WTC11 (cell line): ENCODE data around the gene EGFR. TPM values are rescaled to one million over a fixed set of nuclear protein-coding genes. Genes with fewer than 3 reads are reported as not detected.

Source experiments
- ATAC-seq: fragments of 200-7000 bp; cut with Tn5 transposase; 2 replicates; pipeline ENCODE4 v1.10.0; 2021; ENCODE audit warnings: mild to moderate bottlenecking, moderate library complexity
- CTCF ChIA-PET: fragments of 300-600 bp; sonication (Branson Sonifier 250); formaldehyde crosslinking; loops from one replicate; lab custom pipeline; 2021; ENCODE audit warnings: antibody characterized with exemption; lab: Charles Lee
- POLR2A ChIA-PET: fragments of 350-600 bp; sonication (Branson Sonifier 250); formaldehyde crosslinking; loops from one replicate; lab custom pipeline; 2021; ENCODE audit warnings: antibody characterized with exemption; lab: Charles Lee
- DNase-seq: peaks from one replicate; pipeline ENCODE4 v3.0.0; 2021; ENCODE audit warnings: low spot score
- H3K27ac Mint-ChIP-seq: 2 replicates; pipeline ENCODE4 v1.8.0; 2021; ENCODE audit warnings: mixed read lengths
- H3K27me3 Mint-ChIP-seq: 2 replicates; pipeline ENCODE4 v1.8.0; 2021; ENCODE audit warnings: low read depth, mild to moderate bottlenecking, moderate library complexity, mixed read lengths
- H3K36me3 Mint-ChIP-seq: 2 replicates; pipeline ENCODE4 v1.8.0; 2021; ENCODE audit warnings: mixed read lengths
- H3K4me1 Mint-ChIP-seq: 2 replicates; pipeline ENCODE4 v1.8.0; 2022; ENCODE audit warnings: mixed read lengths
- H3K4me3 Mint-ChIP-seq: 2 replicates; pipeline ENCODE4 v1.8.0; 2021; ENCODE audit warnings: mild to moderate bottlenecking, moderate library complexity, mixed read lengths
- H3K9me3 Mint-ChIP-seq: 2 replicates; pipeline ENCODE4 v1.8.0; 2021; ENCODE audit warnings: mixed read lengths
- ATF1 ChIP-seq: sonication (generic); formaldehyde crosslinking; IDR thresholded peaks from 2 replicates; pipeline ENCODE4 v1.8.1; 2023; ENCODE audit warnings: mild to moderate bottlenecking, moderate library complexity, missing genetic modification reagents
- FOXP1 ChIP-seq: sonication (generic); formaldehyde crosslinking; IDR thresholded peaks from 2 replicates; pipeline ENCODE4 v1.8.0; 2022; ENCODE audit warnings: missing genetic modification reagents, mild to moderate bottlenecking, moderate library complexity, borderline replicate concordance
- GTF2I ChIP-seq: fragments of 250-450 bp; sonication (Bioruptor Pico); conservative IDR thresholded peaks from 2 replicates; pipeline ENCODE4 v1.4.0; 2021; ENCODE audit warnings: mild to moderate bottlenecking
- NFE2L1 ChIP-seq: sonication (generic); formaldehyde crosslinking; IDR thresholded peaks from 2 replicates; pipeline ENCODE4 v1.8.1; 2023; ENCODE audit warnings: missing genetic modification reagents
- NFYB ChIP-seq: sonication (generic); formaldehyde crosslinking; conservative IDR thresholded peaks from 2 replicates; pipeline ENCODE4 v1.8.0; 2022; ENCODE audit warnings: low read depth, missing genetic modification reagents
- RELA ChIP-seq: sonication (generic); formaldehyde crosslinking; IDR thresholded peaks from 2 replicates; pipeline ENCODE4 v1.8.1; 2022; ENCODE audit warnings: missing genetic modification reagents, mild to moderate bottlenecking, borderline replicate concordance
- RORB ChIP-seq: fragments of 250-450 bp; sonication (Bioruptor Pico); IDR thresholded peaks from 2 replicates; pipeline ENCODE4 v1.9.0; 2021; ENCODE audit warnings: mild to moderate bottlenecking
- SMAD3 ChIP-seq: sonication (generic); formaldehyde crosslinking; IDR thresholded peaks from 2 replicates; pipeline ENCODE4 v1.8.0; 2022; ENCODE audit warnings: missing genetic modification reagents, mild to moderate bottlenecking, borderline replicate concordance
- ZBTB21 ChIP-seq: sonication (generic); formaldehyde crosslinking; IDR thresholded peaks from 2 replicates; pipeline ENCODE4 v1.8.1; 2023; ENCODE audit warnings: mild to moderate bottlenecking, missing genetic modification reagents, borderline replicate concordance
- ZNF425 ChIP-seq: fragments of 250-450 bp; sonication (Bioruptor Pico); conservative IDR thresholded peaks from 2 replicates; pipeline ENCODE4 v1.9.0; 2021; ENCODE audit warnings: mild to moderate bottlenecking
- ZNF512 ChIP-seq: sonication (generic); formaldehyde crosslinking; IDR thresholded peaks from 2 replicates; pipeline ENCODE4 v1.8.1; 2022; ENCODE audit warnings: missing genetic modification reagents, borderline replicate concordance
- total RNA-seq: library from RNA; stranded (reverse); gene quantifications from 3 replicates; pipeline ENCODE4 v1.2.3, GENCODE V29; 2021
- TF ChIP-seq, protein P1 (sequence below): sonication (generic); formaldehyde crosslinking; IDR thresholded peaks from 2 replicates; pipeline ENCODE4 v1.8.1; 2022; ENCODE audit warnings: mild to moderate bottlenecking, moderate library complexity, missing genetic modification reagents
- TF ChIP-seq, protein P2 (sequence below): fragments of 250-450 bp; sonication (Bioruptor Pico); IDR thresholded peaks from 2 replicates; pipeline ENCODE4 v1.9.0; 2021; ENCODE audit warnings: mild to moderate bottlenecking
- TF ChIP-seq, protein P3 (sequence below): sonication (generic); formaldehyde crosslinking; IDR thresholded peaks from 2 replicates; pipeline ENCODE4 v1.8.0; 2023; ENCODE audit warnings: mild to moderate bottlenecking, missing genetic modification reagents
- TF ChIP-seq, protein P4 (sequence below): sonication (generic); formaldehyde crosslinking; IDR thresholded peaks from 2 replicates; pipeline ENCODE4 v1.8.1; 2023; ENCODE audit warnings: mild to moderate bottlenecking, missing genetic modification reagents, moderate library complexity

Gene EGFR
- total RNA-seq, 1 experiment from 2014 or later: 5.9 TPM

GRCh38 chr7:55023841-55024505 lies 5.2 kb downstream of the EGFR start:
- Mint-ChIP-seq H3K27ac (no peak overlapping the region), H3K4me3 (no peak overlapping the region), H3K36me3 (no peaks in the 10 kb centered on the region), H3K9me3 (no peaks in the 10 kb centered on the region), H3K4me1 (peaks cover 5% of the 10 kb centered on the region; the same call in 1 of the 2 replicates), H3K27me3 (peaks cover 30% of the 10 kb centered on the region)
- TF ChIP-seq, protein P1, sequence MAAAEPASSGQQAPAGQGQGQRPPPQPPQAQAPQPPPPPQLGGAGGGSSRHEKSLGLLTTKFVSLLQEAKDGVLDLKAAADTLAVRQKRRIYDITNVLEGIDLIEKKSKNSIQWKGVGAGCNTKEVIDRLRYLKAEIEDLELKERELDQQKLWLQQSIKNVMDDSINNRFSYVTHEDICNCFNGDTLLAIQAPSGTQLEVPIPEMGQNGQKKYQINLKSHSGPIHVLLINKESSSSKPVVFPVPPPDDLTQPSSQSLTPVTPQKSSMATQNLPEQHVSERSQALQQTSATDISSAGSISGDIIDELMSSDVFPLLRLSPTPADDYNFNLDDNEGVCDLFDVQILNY (CRISPR knock-in tag): no peak
- no peak for TF ChIP-seq ZNF425
- TF ChIP-seq, protein P2, sequence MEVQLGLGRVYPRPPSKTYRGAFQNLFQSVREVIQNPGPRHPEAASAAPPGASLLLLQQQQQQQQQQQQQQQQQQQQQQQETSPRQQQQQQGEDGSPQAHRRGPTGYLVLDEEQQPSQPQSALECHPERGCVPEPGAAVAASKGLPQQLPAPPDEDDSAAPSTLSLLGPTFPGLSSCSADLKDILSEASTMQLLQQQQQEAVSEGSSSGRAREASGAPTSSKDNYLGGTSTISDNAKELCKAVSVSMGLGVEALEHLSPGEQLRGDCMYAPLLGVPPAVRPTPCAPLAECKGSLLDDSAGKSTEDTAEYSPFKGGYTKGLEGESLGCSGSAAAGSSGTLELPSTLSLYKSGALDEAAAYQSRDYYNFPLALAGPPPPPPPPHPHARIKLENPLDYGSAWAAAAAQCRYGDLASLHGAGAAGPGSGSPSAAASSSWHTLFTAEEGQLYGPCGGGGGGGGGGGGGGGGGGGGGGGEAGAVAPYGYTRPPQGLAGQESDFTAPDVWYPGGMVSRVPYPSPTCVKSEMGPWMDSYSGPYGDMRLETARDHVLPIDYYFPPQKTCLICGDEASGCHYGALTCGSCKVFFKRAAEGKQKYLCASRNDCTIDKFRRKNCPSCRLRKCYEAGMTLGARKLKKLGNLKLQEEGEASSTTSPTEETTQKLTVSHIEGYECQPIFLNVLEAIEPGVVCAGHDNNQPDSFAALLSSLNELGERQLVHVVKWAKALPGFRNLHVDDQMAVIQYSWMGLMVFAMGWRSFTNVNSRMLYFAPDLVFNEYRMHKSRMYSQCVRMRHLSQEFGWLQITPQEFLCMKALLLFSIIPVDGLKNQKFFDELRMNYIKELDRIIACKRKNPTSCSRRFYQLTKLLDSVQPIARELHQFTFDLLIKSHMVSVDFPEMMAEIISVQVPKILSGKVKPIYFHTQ (CRISPR knock-in tag): no peak
- TF ChIP-seq, protein P3, sequence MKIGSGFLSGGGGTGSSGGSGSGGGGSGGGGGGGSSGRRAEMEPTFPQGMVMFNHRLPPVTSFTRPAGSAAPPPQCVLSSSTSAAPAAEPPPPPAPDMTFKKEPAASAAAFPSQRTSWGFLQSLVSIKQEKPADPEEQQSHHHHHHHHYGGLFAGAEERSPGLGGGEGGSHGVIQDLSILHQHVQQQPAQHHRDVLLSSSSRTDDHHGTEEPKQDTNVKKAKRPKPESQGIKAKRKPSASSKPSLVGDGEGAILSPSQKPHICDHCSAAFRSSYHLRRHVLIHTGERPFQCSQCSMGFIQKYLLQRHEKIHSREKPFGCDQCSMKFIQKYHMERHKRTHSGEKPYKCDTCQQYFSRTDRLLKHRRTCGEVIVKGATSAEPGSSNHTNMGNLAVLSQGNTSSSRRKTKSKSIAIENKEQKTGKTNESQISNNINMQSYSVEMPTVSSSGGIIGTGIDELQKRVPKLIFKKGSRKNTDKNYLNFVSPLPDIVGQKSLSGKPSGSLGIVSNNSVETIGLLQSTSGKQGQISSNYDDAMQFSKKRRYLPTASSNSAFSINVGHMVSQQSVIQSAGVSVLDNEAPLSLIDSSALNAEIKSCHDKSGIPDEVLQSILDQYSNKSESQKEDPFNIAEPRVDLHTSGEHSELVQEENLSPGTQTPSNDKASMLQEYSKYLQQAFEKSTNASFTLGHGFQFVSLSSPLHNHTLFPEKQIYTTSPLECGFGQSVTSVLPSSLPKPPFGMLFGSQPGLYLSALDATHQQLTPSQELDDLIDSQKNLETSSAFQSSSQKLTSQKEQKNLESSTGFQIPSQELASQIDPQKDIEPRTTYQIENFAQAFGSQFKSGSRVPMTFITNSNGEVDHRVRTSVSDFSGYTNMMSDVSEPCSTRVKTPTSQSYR (CRISPR knock-in tag): no peak
- TF ChIP-seq RORB (CRISPR knock-in tag): no peak
- POLR2A ChIA-PET: no interaction called here
- no peak for DNase-seq
- CTCF ChIA-PET: no interaction called here
- ATAC-seq: no peak

DNA sequence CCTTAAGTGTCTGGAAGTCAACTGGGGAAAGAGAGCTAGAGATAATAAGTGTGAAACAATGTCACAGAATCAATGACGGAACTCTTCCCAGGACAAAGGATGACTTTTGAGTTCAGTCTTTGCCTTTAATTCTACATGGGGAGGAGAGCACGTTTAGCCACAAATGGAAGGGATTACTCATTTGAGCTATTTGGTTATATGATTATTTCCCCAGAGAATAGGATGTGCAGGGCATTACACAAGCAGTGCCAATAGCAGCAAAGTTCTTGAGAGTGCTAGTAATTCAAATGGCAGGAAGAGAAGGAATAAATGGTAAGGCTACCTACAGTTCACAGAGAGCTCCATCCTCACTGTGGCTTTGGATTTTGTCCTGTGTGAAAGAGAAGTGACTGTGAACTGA lies 6.0 kb downstream of the EGFR start:
- H3K4me3 Mint-ChIP-seq: no peak overlapping the region
- H3K9me3 Mint-ChIP-seq: no peaks in the 10 kb centered on the region
- no peak for ATAC-seq
- no peak overlapping the region for H3K27ac Mint-ChIP-seq
- no peak for TF ChIP-seq GTF2I (CRISPR knock-in tag)
- no peaks in the 10 kb centered on the region for H3K36me3 Mint-ChIP-seq
- CTCF ChIA-PET: no interaction called here
- POLR2A ChIA-PET: no interaction called here
- peaks cover 29% of the 10 kb centered on the region for H3K27me3 Mint-ChIP-seq
- H3K4me1 Mint-ChIP-seq: peaks cover 5% of the 10 kb centered on the region; the same call in 1 of the 2 replicates
- no peak for DNase-seq

DNA sequence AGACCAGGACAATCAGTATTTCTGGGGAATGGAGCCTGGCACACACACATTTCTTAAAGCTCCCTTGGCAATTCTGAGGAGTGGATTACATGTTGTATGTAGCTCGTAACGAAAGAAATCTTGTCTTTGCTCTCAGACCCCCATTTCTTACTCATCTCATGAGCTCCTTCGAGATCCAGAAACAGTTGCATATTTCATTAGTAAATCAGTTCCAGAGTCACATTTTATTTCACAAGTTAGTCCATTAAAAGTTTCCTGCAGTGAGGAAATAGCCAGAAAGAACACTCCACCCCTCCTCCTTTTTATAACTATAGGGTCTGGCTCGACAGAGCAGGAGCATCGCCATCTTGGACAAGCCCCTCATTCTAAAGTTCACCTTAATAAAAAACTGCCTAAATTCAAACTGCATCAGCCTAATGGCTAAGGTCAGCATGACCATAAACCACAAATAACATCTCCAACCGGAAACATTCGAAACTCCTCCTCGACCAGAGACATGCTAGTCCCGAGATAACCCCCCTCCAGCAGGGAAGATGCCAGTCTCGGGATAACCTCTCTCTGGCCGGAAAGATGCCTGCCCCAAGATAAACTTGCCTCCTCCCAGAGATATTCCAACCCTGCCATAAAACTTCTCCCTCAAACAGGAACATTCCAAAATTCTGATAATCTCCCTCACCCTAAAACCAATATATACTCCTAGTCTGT lies 7.4 kb downstream of the EGFR start:
- no peak overlapping the region for H3K4me3 Mint-ChIP-seq
- ChIA-PET CTCF (no interaction called here), POLR2A (no interaction called here)
- H3K27me3 Mint-ChIP-seq: peaks cover 15% of the 10 kb centered on the region
- no peak for ATAC-seq
- no peaks in the 10 kb centered on the region for H3K36me3 Mint-ChIP-seq
- H3K9me3 Mint-ChIP-seq: no peaks in the 10 kb centered on the region
- no peaks in the 10 kb centered on the region for H3K4me1 Mint-ChIP-seq
- TF ChIP-seq SMAD3 (CRISPR knock-in tag) (no peak), ATF1 (CRISPR knock-in tag) (no peak), RELA (CRISPR knock-in tag) (no peak), FOXP1 (no peak), NFE2L1 (no peak), ZNF512 (CRISPR knock-in tag) (no peak), NFYB (CRISPR knock-in tag) (no peak), ZBTB21 (CRISPR knock-in tag) (no peak)
- TF ChIP-seq, protein P4, sequence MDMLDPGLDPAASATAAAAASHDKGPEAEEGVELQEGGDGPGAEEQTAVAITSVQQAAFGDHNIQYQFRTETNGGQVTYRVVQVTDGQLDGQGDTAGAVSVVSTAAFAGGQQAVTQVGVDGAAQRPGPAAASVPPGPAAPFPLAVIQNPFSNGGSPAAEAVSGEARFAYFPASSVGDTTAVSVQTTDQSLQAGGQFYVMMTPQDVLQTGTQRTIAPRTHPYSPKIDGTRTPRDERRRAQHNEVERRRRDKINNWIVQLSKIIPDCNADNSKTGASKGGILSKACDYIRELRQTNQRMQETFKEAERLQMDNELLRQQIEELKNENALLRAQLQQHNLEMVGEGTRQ (CRISPR knock-in tag): no peak
- no peak for DNase-seq
- H3K27ac Mint-ChIP-seq: no peak overlapping the region
